GM12864 (cell line): ENCODE results near the gene EXOC6B.

Source experiments
- DNase-seq: peaks from one replicate; pipeline ENCODE4 v3.0.0-alpha.2; 2011; ENCODE audit warnings: low read depth
- H3K4me3 ChIP-seq: 2 replicates; pipeline ENCODE4 v1.5.1; 2011; ENCODE audit warnings: mild to moderate bottlenecking, low read depth, low read length, control low read depth
- TF ChIP-seq, protein P1 (sequence below): IDR thresholded peaks from 2 replicates; pipeline ENCODE4 v1.5.1; 2011; ENCODE audit warnings: low read depth, mild to moderate bottlenecking, moderate library complexity, low read length, control low read depth, inconsistent platforms; ENCODE audit errors: missing control alignments

EXOC6B gene

DNA sequence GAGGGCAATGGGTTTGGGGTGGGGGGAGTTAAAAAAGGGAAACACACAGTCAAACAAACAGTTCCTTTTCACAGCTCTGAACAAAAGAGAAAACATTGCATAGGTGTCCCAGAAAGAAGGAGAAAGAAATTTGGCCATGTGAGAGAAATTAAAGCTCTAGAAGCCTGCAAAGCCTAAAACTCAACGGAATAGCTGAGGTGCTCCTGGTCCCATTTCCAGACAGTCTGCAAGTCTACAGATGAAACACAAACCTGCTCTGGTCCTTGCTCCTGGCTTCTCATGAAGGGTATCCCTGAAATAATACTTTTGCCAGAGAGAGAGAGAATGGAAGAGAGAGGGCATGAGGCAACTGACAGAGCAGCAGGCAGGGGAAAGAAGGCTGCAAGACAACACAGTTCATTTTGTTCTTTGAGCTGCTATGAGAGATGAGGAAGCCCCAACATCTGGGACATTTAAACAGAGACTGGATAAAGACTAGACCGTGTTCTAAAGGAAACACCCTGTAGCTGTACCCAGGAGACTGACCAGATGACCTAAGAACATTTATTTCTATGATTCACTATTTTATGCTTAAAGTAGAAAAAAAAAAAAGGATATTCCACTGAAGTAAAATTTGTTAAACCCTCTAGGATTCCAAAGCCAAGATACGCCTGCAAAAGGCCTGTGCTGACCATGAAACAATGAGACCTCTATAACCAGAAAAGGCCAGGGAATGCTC is 620.9 kb downstream of the EXOC6B start:
- TF ChIP-seq, protein P1, sequence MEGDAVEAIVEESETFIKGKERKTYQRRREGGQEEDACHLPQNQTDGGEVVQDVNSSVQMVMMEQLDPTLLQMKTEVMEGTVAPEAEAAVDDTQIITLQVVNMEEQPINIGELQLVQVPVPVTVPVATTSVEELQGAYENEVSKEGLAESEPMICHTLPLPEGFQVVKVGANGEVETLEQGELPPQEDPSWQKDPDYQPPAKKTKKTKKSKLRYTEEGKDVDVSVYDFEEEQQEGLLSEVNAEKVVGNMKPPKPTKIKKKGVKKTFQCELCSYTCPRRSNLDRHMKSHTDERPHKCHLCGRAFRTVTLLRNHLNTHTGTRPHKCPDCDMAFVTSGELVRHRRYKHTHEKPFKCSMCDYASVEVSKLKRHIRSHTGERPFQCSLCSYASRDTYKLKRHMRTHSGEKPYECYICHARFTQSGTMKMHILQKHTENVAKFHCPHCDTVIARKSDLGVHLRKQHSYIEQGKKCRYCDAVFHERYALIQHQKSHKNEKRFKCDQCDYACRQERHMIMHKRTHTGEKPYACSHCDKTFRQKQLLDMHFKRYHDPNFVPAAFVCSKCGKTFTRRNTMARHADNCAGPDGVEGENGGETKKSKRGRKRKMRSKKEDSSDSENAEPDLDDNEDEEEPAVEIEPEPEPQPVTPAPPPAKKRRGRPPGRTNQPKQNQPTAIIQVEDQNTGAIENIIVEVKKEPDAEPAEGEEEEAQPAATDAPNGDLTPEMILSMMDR = no peak
- H3K4me3 ChIP-seq = no peak overlapping the region
- no peak for DNase-seq

- DNase-seq = no peak
- no peak overlapping the region for H3K4me3 ChIP-seq
- TF ChIP-seq, protein P1 = no peak
Measured at GRCh38 chr2:72204156-72204785, 621.6 kb downstream of the EXOC6B start.

- TF ChIP-seq, protein P1 = no peak
- DNase-seq = no peak
- H3K4me3 ChIP-seq = no peak overlapping the region
Measured at GRCh38 chr2:72198532-72199241, 627.1 kb downstream of the EXOC6B start.

DNA sequence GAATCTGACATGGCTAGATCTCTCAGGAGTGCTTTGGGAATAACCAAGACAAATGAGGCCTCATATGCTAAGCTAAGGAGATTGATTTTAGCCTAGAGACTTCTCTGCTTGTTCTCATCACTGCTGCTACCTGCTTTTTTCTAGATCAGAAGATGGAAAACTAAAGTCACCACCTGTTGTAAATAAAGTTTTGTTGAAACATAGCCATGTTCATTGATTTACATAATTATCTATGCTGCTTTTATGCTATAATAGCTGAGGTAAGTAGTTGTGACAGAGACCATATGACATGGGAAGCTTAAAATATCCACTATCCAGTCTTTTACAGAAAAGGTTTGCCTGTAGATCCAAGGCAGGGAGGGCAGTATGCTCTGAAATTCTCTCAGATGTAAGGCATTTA is 632.1 kb downstream of the EXOC6B start:
- DNase-seq = no peak
- H3K4me3 ChIP-seq = no peak overlapping the region
- TF ChIP-seq, protein P1 = no peak

- no peak overlapping the region for H3K4me3 ChIP-seq
- TF ChIP-seq, protein P1 = no peak
- no peak for DNase-seq
Measured at GRCh38 chr2:72191441-72191840, 634.4 kb downstream of the EXOC6B start.

DNA sequence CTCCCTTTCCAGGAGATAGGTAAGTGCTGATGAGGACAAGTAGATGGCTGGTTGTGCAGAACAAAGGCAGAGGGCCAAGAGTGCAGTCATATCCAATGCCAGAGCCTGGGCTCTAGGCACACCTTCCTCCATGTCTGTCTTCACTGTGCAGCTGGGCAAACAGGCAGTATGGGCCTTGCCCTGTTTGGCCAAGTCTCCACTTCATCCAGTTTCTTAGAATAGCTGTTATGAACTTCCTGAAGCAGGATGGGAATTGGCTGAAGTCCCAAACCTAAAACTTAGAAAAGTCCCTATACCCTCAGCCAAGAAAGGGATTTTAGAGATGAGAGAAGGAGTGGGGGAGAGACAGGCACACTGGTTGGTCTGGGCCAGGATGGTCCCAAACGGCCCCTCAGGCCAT is 640.6 kb downstream of the EXOC6B start:
- TF ChIP-seq, protein P1 = no peak
- no peak for DNase-seq
- no peak overlapping the region for H3K4me3 ChIP-seq
